K562 (cell line): Measurements from ENCODE around the gene XCL1. TPM values are rescaled to one million over a fixed set of nuclear protein-coding genes. Genes with fewer than 3 reads are reported as not detected.

Source experiments
- ATAC-seq: fragments of 200-7000 bp; cut with Tn5 transposase; 3 replicates; pipeline ENCODE4 v1.9.1; 2020; ENCODE audit warnings: moderate library complexity
- BruUV-seq: library from RNA; stranded (reverse); fragments of 400-500 nt; replicated peaks from 2 replicates; lab custom pipeline; 2021; lab: Mats Ljungman, UMichigan
- CTCF ChIA-PET: fragments of 300-600 bp; formaldehyde crosslinking; extraction: SDS; loops from one replicate; lab custom pipeline; 2021; ENCODE audit warnings: low intra/inter-chr PET ratio; lab: Yijun Ruan, JAX
- POLR2A ChIA-PET: fragments of 300-600, 350-650 bp; sonication (Branson Sonifier 250); formaldehyde crosslinking; extraction: SDS; loops from one replicate; lab custom pipeline; 2021; ENCODE audit warnings: antibody characterized with exemption, inconsistent platforms; lab: Yijun Ruan, JAX
- DNase-seq, 4 experiments: peaks; one replicate each; pipeline versions ENCODE4 v3.0.0 to v3.0.0-alpha.2; 2011 to 2018; ENCODE audit warnings: low spot score in 3 of 4, mixed read lengths in 3 of 4; ENCODE audit errors: extremely low read depth in 1 of 4
- FAIRE-seq: peaks from 2 replicates; lab custom pipeline; 2011; peaks lifted over from hg19 to GRCh38; lab: Jason Lieb, UNC
- H2AFZ ChIP-seq: 2 replicates; pipeline ENCODE4 v1.6.0; 2011; ENCODE audit warnings: low read depth, low read length, control low read depth, inconsistent platforms
- H3K27ac ChIP-seq: fragments of 200-600 bp; 3 replicates; pipeline ENCODE4 v1.8.0; 2011; ENCODE audit warnings: low read depth, mild to moderate bottlenecking, control low read depth, inconsistent platforms, low read length, moderate library complexity, mixed read lengths; ENCODE audit errors: extremely low read depth
- H3K27me3 ChIP-seq, 2 experiments: fragments of 300-600 bp in 1 of 2; 2 replicates in 1 of 2; 3 replicates in 1 of 2; pipeline versions ENCODE4 v1.6.0 to v1.8.0; 2011; ENCODE audit warnings: inconsistent platforms in 2 of 2, low read length in 2 of 2, mild to moderate bottlenecking in 1 of 2, mixed read lengths in 1 of 2, moderate library complexity in 1 of 2; ENCODE audit not compliant: control insufficient read depth in 2 of 2, insufficient read depth in 2 of 2
- H3K36me3 ChIP-seq: fragments of 300-600 bp; 3 replicates; pipeline ENCODE4 v1.8.0; 2011; ENCODE audit warnings: mild to moderate bottlenecking, low read length, inconsistent platforms; ENCODE audit not compliant: control insufficient read depth, insufficient read depth
- H3K4me1 ChIP-seq, 2 experiments: fragments of 200-600 bp in 1 of 2; replicated peaks in 1 of 2; 2 replicates in 1 of 2; 3 replicates in 1 of 2; pipeline versions ENCODE4 v1.5.1 to v1.8.0; 2011; ENCODE audit warnings: inconsistent platforms in 2 of 2, low read length in 2 of 2, mild to moderate bottlenecking in 1 of 2, mixed read lengths in 1 of 2, moderate library complexity in 1 of 2; ENCODE audit not compliant: control insufficient read depth in 2 of 2, insufficient read depth in 2 of 2
- H3K4me2 ChIP-seq: 2 replicates; pipeline ENCODE4 v1.6.1; 2011; ENCODE audit warnings: low read length, control low read depth, inconsistent platforms, mixed read lengths; ENCODE audit not compliant: insufficient read depth
- H3K4me3 ChIP-seq: fragments of 200-600 bp; sonication (generic), shearing (Covaris generic); 2 replicates; pipeline ENCODE4 v1.5.1; 2016; ENCODE audit warnings: control low read depth, inconsistent platforms
- H3K79me2 ChIP-seq: fragments of 200-600 bp; 3 replicates; pipeline ENCODE4 v1.8.0; 2011; ENCODE audit warnings: low read length, inconsistent platforms; ENCODE audit not compliant: control insufficient read depth, insufficient read depth
- H3K9ac ChIP-seq, 2 experiments: 2 replicates each; pipeline versions ENCODE4 v1.6.0 to v1.6.1; 2011; ENCODE audit warnings: low read depth in 2 of 2, low read length in 2 of 2, control low read depth in 1 of 2, inconsistent platforms in 1 of 2, mild to moderate bottlenecking in 1 of 2, mixed read lengths in 1 of 2; ENCODE audit not compliant: insufficient read depth in 1 of 2
- H3K9me1 ChIP-seq: one replicate; pipeline ENCODE4 v1.6.0; 2011; ENCODE audit warnings: inconsistent platforms, mild to moderate bottlenecking, low read length, moderate library complexity; ENCODE audit not compliant: control insufficient read depth, insufficient read depth
- H3K9me3 ChIP-seq: replicated peaks from 2 replicates; pipeline ENCODE4 v1.5.1; 2011; ENCODE audit warnings: low read depth, low read length, inconsistent platforms; ENCODE audit not compliant: control insufficient read depth, insufficient read depth
- H4K20me1 ChIP-seq: replicated peaks from 2 replicates; pipeline ENCODE4 v1.6.1; 2011; ENCODE audit warnings: low read length, inconsistent platforms, mixed read lengths; ENCODE audit not compliant: control insufficient read depth, insufficient read depth
- CHAMP1 ChIP-seq: fragments of 450-650 bp; IDR thresholded peaks from 2 replicates; pipeline ENCODE4 v1.6.1; 2016; ENCODE audit warnings: mild to moderate bottlenecking
- FOXA1 ChIP-seq: fragments of 450-650 bp; IDR thresholded peaks from 2 replicates; pipeline ENCODE4 v1.6.1; 2016; ENCODE audit warnings: mild to moderate bottlenecking, borderline replicate concordance
- GATAD2A ChIP-seq: fragments of 450-650 bp; IDR thresholded peaks from 2 replicates; pipeline ENCODE4 v1.6.1; 2017
- HMGN3 ChIP-seq: IDR thresholded peaks from 2 replicates; pipeline ENCODE4 v1.6.1; 2011; ENCODE audit warnings: borderline replicate concordance, low read depth, mild to moderate bottlenecking, mixed read lengths, low read length; ENCODE audit not compliant: insufficient read length; ENCODE audit errors: extremely low read depth
- IFI16 ChIP-seq: fragments of 250-450 bp; sonication (Bioruptor Pico); IDR thresholded peaks from 2 replicates; pipeline ENCODE4 v2.1.2; 2022; ENCODE audit warnings: mild to moderate bottlenecking, inconsistent platforms
- TEAD1 ChIP-seq, 2 experiments: fragments of 450-650 bp in 1 of 2; sonication (generic) in 1 of 2; formaldehyde crosslinking; IDR thresholded peaks; 2 replicates each; pipeline versions ENCODE4 v1.4.0 to v1.8.0; 2020 to 2022; ENCODE audit warnings: mild to moderate bottlenecking in 2 of 2, missing genetic modification reagents in 1 of 2
- THAP12 ChIP-seq: fragments of 250-450 bp; sonication (Bioruptor Pico); IDR thresholded peaks from 2 replicates; pipeline ENCODE4 v1.9.0; 2021; ENCODE audit warnings: mild to moderate bottlenecking, inconsistent platforms
- TRIM25 ChIP-seq: fragments of 450-650 bp; IDR thresholded peaks from 2 replicates; pipeline ENCODE4 v1.7.0; 2016; ENCODE audit warnings: borderline replicate concordance
- ZBTB17 ChIP-seq: fragments of 450-650 bp; formaldehyde crosslinking; IDR thresholded peaks from 2 replicates; pipeline ENCODE4 v1.4.0; 2020; ENCODE audit warnings: mild to moderate bottlenecking
- ZNF143 ChIP-seq: sonication (generic); formaldehyde crosslinking; IDR thresholded peaks from 2 replicates; pipeline ENCODE4 v1.9.0; 2022; ENCODE audit warnings: mild to moderate bottlenecking, missing genetic modification reagents
- ZNF274 ChIP-seq: IDR thresholded peaks from 2 replicates; pipeline ENCODE4 v1.6.1; 2011; ENCODE audit warnings: low read depth, mild to moderate bottlenecking, low read length, moderate library complexity, borderline replicate concordance
- ZNF75A ChIP-seq: fragments of 450-650 bp; formaldehyde crosslinking; IDR thresholded peaks from 2 replicates; pipeline ENCODE4 v1.4.0; 2020; ENCODE audit warnings: mild to moderate bottlenecking
- WGBS: fragments of 100-300 bp; shearing (Covaris generic); methylation state at CpG from one replicate; pipeline ENCODE4 v1.1.6; 2016; ENCODE audit warnings: low coverage, mixed read lengths; ENCODE audit not compliant: insufficient coverage; ENCODE audit errors: missing lambda C conversion rate; 5-methylcytosine and 5-hydroxymethylcytosine counted together
- in situ Hi-C: fragments of 300-500 bp; cut with MboI; formaldehyde crosslinking; loops from 4 replicates; pipeline ENCODE4 v1.15.0; 2018; ENCODE audit warnings: inconsistent platforms, mixed read lengths
- intact Hi-C: fragments of 100-400 bp; cut with micrococcal nuclease; formaldehyde crosslinking; loops from 2 replicates; pipeline ENCODE4 v1.14.2; 2022
- polyA plus RNA-seq, 8 experiments: library from polyadenylated mRNA; depleted of rRNA in 4 of 8; stranded (reverse) in 5 of 8; unstranded in 3 of 8; fragments of >200 nt; fragmentation: Nextera tagmentation in 2 of 8; fragmentation: Illumina TruSeq in 1 of 8; extraction: Ambion mirVana in 2 of 8; extraction: Trizol in 1 of 8; gene quantifications; 2 replicates each; pipeline versions ENCODE4 v1.2.1 to v1.2.3, GENCODE V29; 2011 to 2014; ENCODE audit warnings: inconsistent platforms in 1 of 8, missing spikeins in 1 of 8
- total RNA-seq, 7 experiments: library from RNA; depleted of rRNA in 6 of 7; stranded (reverse); fragments of >200 nt in 6 of 7; fragmentation: Illumina TruSeq in 2 of 7; extraction: Trizol in 2 of 7; gene quantifications; 2 replicates each; pipeline versions ENCODE4 v1.2.1 to v1.2.3, GENCODE V29; 2011 to 2021; ENCODE audit warnings: low replicate concordance in 1 of 7
- TF ChIP-seq, protein P1 (sequence below): IDR thresholded peaks from 2 replicates; pipeline ENCODE4 v1.6.1; 2016; ENCODE audit warnings: missing genetic modification characterization, missing compliant biosample characterization
- TF ChIP-seq, protein P2 (sequence below): IDR thresholded peaks from 2 replicates; pipeline ENCODE4 v1.6.1; 2014; ENCODE audit warnings: antibody characterized with exemption

XCL1 gene
- total and polyA plus RNA-seq, 9 of the 15 experiments (the other 6 are each of a cell fraction or from before 2014, with no cell fraction given), result 0.06 to 0.09 (median 0.06) TPM; not detected in 6

DNA sequence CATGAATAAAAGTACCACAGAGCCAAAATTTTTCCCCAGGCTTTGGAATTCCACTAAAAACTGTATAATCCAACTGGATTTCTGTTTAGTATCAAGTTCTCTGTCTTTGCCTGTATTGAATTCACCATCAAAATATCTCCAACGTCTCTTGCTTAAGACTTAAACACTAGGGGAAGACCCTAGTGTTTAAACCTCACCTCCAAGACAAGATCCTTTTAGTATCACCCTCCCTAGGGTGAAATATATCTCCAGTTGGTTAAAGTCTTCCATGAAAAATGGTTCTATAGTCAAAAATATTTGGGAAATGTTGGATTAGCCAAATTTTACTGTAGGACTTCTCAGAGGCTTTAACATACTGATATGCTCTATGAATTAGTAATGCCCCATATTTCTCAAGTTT, 8.1 kb upstream of the XCL1 start:
- Histone ChIP-seq H3K79me2 (no peaks in the 10 kb centered on the region), H3K36me3 (no peaks in the 10 kb centered on the region), H3K9me1 (no peaks in the 10 kb centered on the region), H3K4me1 (no peaks in the 10 kb centered on the region), H3K9ac (no peak overlapping the region), H2AFZ (no peak overlapping the region), H3K9me3 (no peaks in the 10 kb centered on the region), H3K27ac (no peak overlapping the region), H3K4me2 (no peak overlapping the region), H3K4me3 (no peak overlapping the region), H4K20me1 (no peaks in the 10 kb centered on the region), H3K27me3 (peaks cover 0 to 3% of the 10 kb centered on the region in 2 experiments; a peak in 1 of 5 replicates)
- 0% methylated on average over 1 of the region's 1 CpG for WGBS
- no TSS peak for BruUV-seq
- TF ChIP-seq FOXA1 (no peak), ZNF75A (no peak), CHAMP1 (no peak), ZBTB17 (no peak), TRIM25 (no peak), HMGN3 (no peak), ZNF274 (no peak), THAP12 (no peak), IFI16 (CRISPR knock-in tag) (no peak), GATAD2A (no peak), ZNF143 (CRISPR knock-in tag) (no peak), TEAD1 (CRISPR knock-in tag; IDR thresholded peaks at IDR 0.05) (no peak)
- TF ChIP-seq, protein P1, sequence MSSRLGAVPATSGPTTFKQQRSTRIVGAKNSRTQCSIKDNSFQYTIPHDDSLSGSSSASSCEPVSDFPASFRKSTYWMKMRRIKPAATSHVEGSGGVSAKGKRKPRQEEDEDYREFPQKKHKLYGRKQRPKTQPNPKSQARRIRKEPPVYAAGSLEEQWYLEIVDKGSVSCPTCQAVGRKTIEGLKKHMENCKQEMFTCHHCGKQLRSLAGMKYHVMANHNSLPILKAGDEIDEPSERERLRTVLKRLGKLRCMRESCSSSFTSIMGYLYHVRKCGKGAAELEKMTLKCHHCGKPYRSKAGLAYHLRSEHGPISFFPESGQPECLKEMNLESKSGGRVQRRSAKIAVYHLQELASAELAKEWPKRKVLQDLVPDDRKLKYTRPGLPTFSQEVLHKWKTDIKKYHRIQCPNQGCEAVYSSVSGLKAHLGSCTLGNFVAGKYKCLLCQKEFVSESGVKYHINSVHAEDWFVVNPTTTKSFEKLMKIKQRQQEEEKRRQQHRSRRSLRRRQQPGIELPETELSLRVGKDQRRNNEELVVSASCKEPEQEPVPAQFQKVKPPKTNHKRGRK (tag), result no peak
- TF ChIP-seq, protein P2, sequence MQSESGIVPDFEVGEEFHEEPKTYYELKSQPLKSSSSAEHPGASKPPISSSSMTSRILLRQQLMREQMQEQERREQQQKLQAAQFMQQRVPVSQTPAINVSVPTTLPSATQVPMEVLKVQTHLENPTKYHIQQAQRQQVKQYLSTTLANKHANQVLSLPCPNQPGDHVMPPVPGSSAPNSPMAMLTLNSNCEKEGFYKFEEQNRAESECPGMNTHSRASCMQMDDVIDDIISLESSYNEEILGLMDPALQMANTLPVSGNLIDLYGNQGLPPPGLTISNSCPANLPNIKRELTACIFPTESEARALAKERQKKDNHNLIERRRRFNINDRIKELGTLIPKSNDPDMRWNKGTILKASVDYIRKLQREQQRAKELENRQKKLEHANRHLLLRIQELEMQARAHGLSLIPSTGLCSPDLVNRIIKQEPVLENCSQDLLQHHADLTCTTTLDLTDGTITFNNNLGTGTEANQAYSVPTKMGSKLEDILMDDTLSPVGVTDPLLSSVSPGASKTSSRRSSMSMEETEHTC, result no peak
- POLR2A ChIA-PET, result no interaction called here
- intact Hi-C loops (no loop called here), in situ Hi-C loops (no loop called here)
- DNase-seq (no peak), ATAC-seq (no peak), FAIRE-seq (no peak)
- CTCF ChIA-PET, result no interaction called here
